HPDE6-E6E7 (cell line): Measurements from ENCODE around the gene ZFYVE9.
"Not testable (repeated sequence)": the region's sequence is repeated elsewhere in the genome, so short reads cannot be mapped to it uniquely, and the experiment has no call there.

Experiments used
- DNase-seq: peaks from one replicate; pipeline ENCODE4 v3.0.0; 2011; ENCODE audit warnings: missing footprints; ENCODE audit errors: extremely low spot score

ZFYVE9 gene

GRCh38 chr1:52368383-52369172 lies 226.7 kb downstream of the ZFYVE9 start:
- DNase-seq, result peak; percentile 75

- DNase-seq, result not testable (repeated sequence)
Observed at GRCh38 chr1:52369851-52370250, 228.0 kb downstream of the ZFYVE9 start.

- no peak for DNase-seq
Observed at GRCh38 chr1:52385376-52385775, 243.5 kb downstream of the ZFYVE9 start.

- DNase-seq, result no peak
Observed at GRCh38 chr1:52386458-52386857, 244.6 kb downstream of the ZFYVE9 start.

GRCh38 chr1:52393174-52393573 lies 251.3 kb downstream of the ZFYVE9 start:
- no peak for DNase-seq
